Psoas muscle (tissue), 8 donors: ENCODE data around the gene PPP1R37. TPM values are rescaled to one million over a fixed set of nuclear protein-coding genes. Genes with fewer than 3 reads are reported as not detected.

Source experiments
- ATAC-seq, 4 donors: fragments of 200-7000 bp; cut with Tn5 transposase; one replicate each; pipeline ENCODE4 v1.9.1; 2020; ENCODE audit warnings: moderate library complexity in 3 of 4, mild to moderate bottlenecking in 2 of 4
- DNase-seq, 2 donors: peaks; one replicate each; pipeline ENCODE4 v3.0.0-alpha.2; 2020
- H3K27ac ChIP-seq: fragments of 200-600 bp; one replicate; pipeline ENCODE4 v1.8.0; 2022
- H3K27me3 ChIP-seq, 3 donors: fragments of 200-600 bp in 1 of 3; one replicate each; pipeline versions ENCODE4 v1.6.1 to v1.8.0; 2013 to 2022; ENCODE audit warnings: low read length in 2 of 3, mild to moderate bottlenecking in 2 of 3, moderate library complexity in 1 of 3; ENCODE audit not compliant: insufficient read depth in 3 of 3
- H3K36me3 ChIP-seq, 2 donors: fragments of 200-600 bp in 1 of 2; one replicate each; pipeline versions ENCODE4 v1.6.1 to v1.8.0; 2013 to 2022; ENCODE audit warnings: low read depth in 1 of 2, mild to moderate bottlenecking in 1 of 2, moderate library complexity in 1 of 2; ENCODE audit not compliant: insufficient read depth in 1 of 2
- H3K4me1 ChIP-seq: fragments of 200-600 bp; one replicate; pipeline ENCODE4 v1.8.0; 2022
- H3K4me3 ChIP-seq: fragments of 200-600 bp; one replicate; pipeline ENCODE4 v1.8.0; 2022; ENCODE audit warnings: mild to moderate bottlenecking
- H3K9me3 ChIP-seq: fragments of 200-600 bp; one replicate; pipeline ENCODE4 v1.8.0; 2022
- CTCF ChIP-seq: fragments of 200-600 bp; IDR thresholded peaks from one replicate; pipeline ENCODE4 v1.8.0; 2022; ENCODE audit warnings: antibody characterized with exemption
- WGBS, 3 donors: extraction: QIAGEN DNeasy Blood & Tissue Kit; methylation state at CpG; one replicate each; pipeline versions ENCODE4 v1.1.6 to v1.1.7; 2013; 5-methylcytosine and 5-hydroxymethylcytosine counted together
- intact Hi-C, 2 donors: fragments of 100-400 bp; cut with DNase I; formaldehyde crosslinking; loops; one replicate each; pipeline versions ENCODE4 v1.11.0 to v1.14.2; 2022
- polyA plus RNA-seq, 3 donors: library from polyadenylated mRNA; stranded (reverse); fragments of 200-250 nt; gene quantifications; one replicate each; pipeline ENCODE4 v1.2.3, GENCODE V29; 2013
- total RNA-seq, 4 donors: library from RNA; stranded (reverse); fragmentation: NEBNext Ultra II Directional in 2 of 4; extraction: Animal tissue kit (Norgen Biotek cat#: 25700) in 2 of 4; gene quantifications; one replicate each; pipeline versions ENCODE4 v1.2.1 to v1.2.4, GENCODE V29; 2021 to 2023
- donor health status: healthy with polysubstance abuse.
- donor health status: DM: no; HTN: no; CAD: no; lungs with moderate emphysema.
- donor health status: Bipolar disorder and iron deficiency.
- donor health status: healthy.
- donor health status: DM: yes; HTN: yes; CAD: no.
- donor health status: DM: no; HTN: no; CAD: no.
- donor health status: DM: no; HTN: no; CAD: no.
- donor health status: DM: yes; HTN: yes; CAD: no.

The PPP1R37 gene
- total and polyA plus RNA-seq, 7 donors: 25.5 to 39.5 (median 29.3) TPM

GRCh38 chr19:45063851-45064801 is 28.9 kb upstream of the PPP1R37 start:
- no peaks in the 10 kb centered on the region for H3K9me3 ChIP-seq
- H3K4me1 ChIP-seq: no peaks in the 10 kb centered on the region
- ATAC-seq (no peak), DNase-seq (no peak)
- no peak overlapping the region for H3K27ac ChIP-seq
- intact Hi-C loops: no loop called here
- peaks cover 5 to 98% of the 10 kb centered on the region in 2 donors for H3K36me3 ChIP-seq
- H3K4me3 ChIP-seq: no peak overlapping the region
- WGBS, 3 donors: 96% methylated on average over 75 to 85 of the region's 85 CpGs
- no peak for TF ChIP-seq CTCF
- no peaks in the 10 kb centered on the region for H3K27me3 ChIP-seq

GRCh38 chr19:45066921-45067661 is 25.9 kb upstream of the PPP1R37 start:
- H3K36me3 ChIP-seq: peaks cover 3 to 98% of the 10 kb centered on the region in 2 donors
- intact Hi-C loops: no loop called here
- no peaks in the 10 kb centered on the region for H3K4me1 ChIP-seq
- no peaks in the 10 kb centered on the region for H3K27me3 ChIP-seq
- 91 to 95% (median 92%) methylated on average over 36 to 38 of the region's 38 CpGs for WGBS, 3 donors
- H3K9me3 ChIP-seq: no peaks in the 10 kb centered on the region
- H3K4me3 ChIP-seq: no peak overlapping the region
- TF ChIP-seq CTCF: no peak
- ATAC-seq (no peak), DNase-seq (no peak)
- no peak overlapping the region for H3K27ac ChIP-seq

GRCh38 chr19:45068041-45068440 is 24.9 kb upstream of the PPP1R37 start:
- no peak for TF ChIP-seq CTCF
- DNase-seq (no peak), ATAC-seq (no peak)
- Histone ChIP-seq H3K4me1 (no peaks in the 10 kb centered on the region), H3K27ac (no peak overlapping the region), H3K4me3 (no peak overlapping the region), H3K9me3 (no peaks in the 10 kb centered on the region), H3K36me3 (peaks cover 0 to 92% of the 10 kb centered on the region in 2 donors), H3K27me3 (no peaks in the 10 kb centered on the region)
- intact Hi-C loops: no loop called here
- 67 to 79% (median 78%) methylated on average over 3 to 9 of the region's 10 CpGs for WGBS, 3 donors

- H3K27ac ChIP-seq: no peak overlapping the region
- peaks cover 0 to 82% of the 10 kb centered on the region in 2 donors for H3K36me3 ChIP-seq
- H3K4me1 ChIP-seq: no peaks in the 10 kb centered on the region
- no peak for TF ChIP-seq CTCF
- H3K9me3 ChIP-seq: no peaks in the 10 kb centered on the region
- DNase-seq: no peak
- intact Hi-C loops: no loop called here
- ATAC-seq: peak in 3 of 4 donors; percentile 23 to 29 (median 23)
- no peaks in the 10 kb centered on the region for H3K27me3 ChIP-seq
- H3K4me3 ChIP-seq: no peak overlapping the region
- WGBS, 3 donors: 72 to 84% (median 74%) methylated on average over 13 of the region's 13 CpGs
Measured at GRCh38 chr19:45069056-45069455, 23.9 kb upstream of the PPP1R37 start.
